ENCODE data around the gene TBK1.

GRCh38 chr12:64428956-64429355, 23.0 kb upstream of the TBK1 start:
- no peak for TF ChIP-seq EP300 (IDR thresholded peaks at IDR 0.05)
- no peak for TF ChIP-seq CTCF (IDR thresholded peaks at IDR 0.05)
- TF ChIP-seq POLR2AphosphoS5 (IDR thresholded peaks at IDR 0.05), result no peak
- TF ChIP-seq POLR2A (IDR thresholded peaks at IDR 0.05), result no peak
